Measurements from ENCODE around the gene MAPK1IP1L. TPM values are rescaled to one million over a fixed set of nuclear protein-coding genes. Genes with fewer than 3 reads are reported as not detected.
A peak's percentile ranks its signal among the peaks of the same experiment; 100 is the strongest.

Gene MAPK1IP1L
- total and polyA plus RNA-seq, 2 of the 13 experiments (the other 11 are each of a cell fraction or from before 2014, with no cell fraction given), result 27.8 to 68.4 TPM

- TF ChIP-seq ZSCAN5A (CRISPR knock-in tag; IDR thresholded peaks at IDR 0.05; ENCODE audit: borderline replicate concordance) (no peak), ZFP36L1 (CRISPR knock-in tag; IDR thresholded peaks at IDR 0.05) (peak; percentile 76; the same call in 1 of the 2 replicates), NR1H2 (CRISPR knock-in tag; IDR thresholded peaks at IDR 0.05; ENCODE audit: borderline replicate concordance, low read depth) (peak; percentile 77; the same call in 1 of the 2 replicates), ZNF597 (CRISPR knock-in tag; IDR thresholded peaks at IDR 0.05) (no peak), NFE2 (CRISPR knock-in tag; IDR thresholded peaks at IDR 0.05) (peak; percentile 66; the same call in 1 of the 2 replicates), KDM1A (CRISPR knock-in tag; IDR thresholded peaks at IDR 0.05) (peak; percentile 42; the same call in 1 of the 2 replicates), MLX (CRISPR knock-in tag; IDR thresholded peaks at IDR 0.05) (peak; percentile 82), ZNF792 (CRISPR knock-in tag; IDR thresholded peaks at IDR 0.05) (peak; percentile 44; the same call in 1 of the 2 replicates), ZNF768 (CRISPR knock-in tag; IDR thresholded peaks at IDR 0.05) (no peak), ZFP41 (CRISPR knock-in tag; IDR thresholded peaks at IDR 0.05; ENCODE audit: borderline replicate concordance) (no peak), CTCF (CRISPR knock-in tag; IDR thresholded peaks at IDR 0.05) (0 out of 2 replicates have a peak, but pooled peaks have one; percentile 15), NPAS2 (CRISPR knock-in tag; IDR thresholded peaks at IDR 0.05; ENCODE audit: borderline replicate concordance) (no peak), HNRNPLL (IDR thresholded peaks at IDR 0.05; ENCODE audit: low read depth, low read length, poor library complexity, severe bottlenecking) (no peak), ZNF574 (CRISPR knock-in tag; IDR thresholded peaks at IDR 0.05) (peak; percentile 69), ZFP37 (CRISPR knock-in tag; IDR thresholded peaks at IDR 0.05; ENCODE audit: borderline replicate concordance) (peak; percentile 80), NR2F1 (CRISPR knock-in tag; IDR thresholded peaks at IDR 0.05) (peak; percentile 52 to 54; a peak in 1 of 4 replicates), DRAP1 (CRISPR knock-in tag; IDR thresholded peaks at IDR 0.05) (peak; percentile 84), ERF (CRISPR knock-in tag; IDR thresholded peaks at IDR 0.05) (peak; percentile 54; the same call in 1 of the 2 replicates), GLI4 (CRISPR knock-in tag; IDR thresholded peaks at IDR 0.05; ENCODE audit: borderline replicate concordance) (no peak)
These were observed 51.7 kb downstream of the MAPK1IP1L start (continued) for GRCh38 chr14:55103005-55103640.

Data from HepG2 (cell line).